SK-N-SH treated with all-trans-retinoic acid at 6 μM for 48 hours (cell line): ENCODE measurements around the gene UBXN11.

Source experiments
- CREB5 ChIP-seq: fragments of 250-450 bp; sonication (Bioruptor Pico); IDR thresholded peaks from 2 replicates; pipeline ENCODE4 v1.5.1; 2020; ENCODE audit warnings: low read depth, mild to moderate bottlenecking, moderate library complexity
- GLIS3 ChIP-seq: fragments of 250-450 bp; sonication (Bioruptor Pico); IDR thresholded peaks from 2 replicates; pipeline ENCODE4 v1.5.0; 2020; ENCODE audit warnings: mild to moderate bottlenecking, moderate library complexity
- RARB ChIP-seq: fragments of 250-450 bp; sonication (Bioruptor Pico); IDR thresholded peaks from 2 replicates; pipeline ENCODE4 v1.8.0; 2021; ENCODE audit warnings: mild to moderate bottlenecking, moderate library complexity
- ZFP3 ChIP-seq: fragments of 250-450 bp; sonication (Bioruptor Pico); IDR thresholded peaks from 2 replicates; pipeline ENCODE4 v1.5.0; 2020; ENCODE audit warnings: mild to moderate bottlenecking, moderate library complexity

- no peak for TF ChIP-seq ZFP3 (CRISPR knock-in tag)
- TF ChIP-seq RARB (CRISPR knock-in tag): no peak
- no peak for TF ChIP-seq GLIS3
- TF ChIP-seq CREB5: no peak
Observed at GRCh38 chr1:26233903-26234643, 72.4 kb downstream of the UBXN11 start, which contains the start of gene CEP85.
